GM12878 (cell line): Measurements from ENCODE around the gene NPM3. TPM values are rescaled to one million over a fixed set of nuclear protein-coding genes. Genes with fewer than 3 reads are reported as not detected.

ENCODE experiments used
- ATAC-seq: fragments of 200-7000 bp; cut with Tn5 transposase; 3 replicates; pipeline ENCODE4 v1.9.1; 2020; ENCODE audit warnings: mild to moderate bottlenecking, moderate library complexity
- BruUV-seq: library from RNA; stranded (reverse); fragments of 400-500 nt; replicated peaks from 2 replicates; lab custom pipeline; 2021; lab: Mats Ljungman, UMichigan
- CTCF ChIA-PET: fragments of 300-600 bp; sonication (Branson Sonifier 250); formaldehyde crosslinking; extraction: SDS; loops from one replicate; lab custom pipeline; 2021; ENCODE audit warnings: inconsistent platforms; lab: Yijun Ruan, JAX
- POLR2A ChIA-PET: fragments of 350-600 bp; formaldehyde crosslinking; extraction: SDS; loops from one replicate; lab custom pipeline; 2021; ENCODE audit warnings: inconsistent platforms; lab: Charles Lee
- RAD21 ChIA-PET: fragments of 300-600 bp; sonication (Branson Sonifier 250); formaldehyde crosslinking; loops from one replicate; lab custom pipeline; 2023; ENCODE audit warnings: antibody characterized with exemption; ENCODE audit not compliant: unreplicated experiment; lab: Charles Lee
- SMC1A ChIA-PET: fragments of 300-600 bp; sonication (Branson Sonifier 250); formaldehyde crosslinking; loops from one replicate; lab custom pipeline; 2023; ENCODE audit not compliant: unreplicated experiment, uncharacterized antibody; lab: Charles Lee
- DNase-seq: peaks from one replicate; pipeline ENCODE4 v3.0.0-alpha.2; 2011; ENCODE audit warnings: low read depth, low spot score
- FAIRE-seq: peaks from 3 replicates; lab custom pipeline; 2011; peaks lifted over from hg19 to GRCh38; lab: Jason Lieb, UNC
- H2AFZ ChIP-seq: 2 replicates; pipeline ENCODE4 v1.6.0; 2011; ENCODE audit warnings: low read depth, low read length, control low read depth; ENCODE audit not compliant: control insufficient read depth
- H3K27ac ChIP-seq: 2 replicates; pipeline ENCODE4 v1.5.1; 2011; ENCODE audit warnings: control low read depth; ENCODE audit not compliant: control insufficient read depth, insufficient read depth
- H3K27me3 ChIP-seq, 2 experiments: replicated peaks in 1 of 2; 2 replicates each; pipeline versions ENCODE4 v1.6.0 to v1.6.1; 2011; ENCODE audit warnings: low read length in 1 of 2; ENCODE audit not compliant: control insufficient read depth in 2 of 2, insufficient read depth in 2 of 2
- H3K36me3 ChIP-seq, 2 experiments: 2 replicates each; pipeline ENCODE4 v1.5.1; 2011; ENCODE audit warnings: low read length in 1 of 2; ENCODE audit not compliant: control insufficient read depth in 2 of 2, insufficient read depth in 2 of 2
- H3K4me1 ChIP-seq: 2 replicates; pipeline ENCODE4 v1.6.1; 2011; ENCODE audit warnings: mild to moderate bottlenecking, low read length, moderate library complexity, mixed read lengths; ENCODE audit not compliant: control insufficient read depth, insufficient read depth
- H3K4me2 ChIP-seq: 2 replicates; pipeline ENCODE4 v1.6.0; 2011; ENCODE audit warnings: control low read depth; ENCODE audit not compliant: control insufficient read depth, insufficient read depth
- H3K4me3 ChIP-seq: fragments of 200-600 bp; sonication (generic); 2 replicates; pipeline ENCODE4 v1.5.1; 2016
- H3K79me2 ChIP-seq: 2 replicates; pipeline ENCODE4 v1.6.0; 2011; ENCODE audit warnings: low read length; ENCODE audit not compliant: control insufficient read depth, insufficient read depth
- H3K9ac ChIP-seq: 2 replicates; pipeline ENCODE4 v1.8.0; 2011; ENCODE audit warnings: low read length, control low read depth, mixed read lengths; ENCODE audit not compliant: control insufficient read depth, insufficient read depth
- H3K9me3 ChIP-seq: replicated peaks from 3 replicates; pipeline ENCODE4 v1.5.1; 2011; ENCODE audit warnings: mild to moderate bottlenecking, low read length; ENCODE audit not compliant: control insufficient read depth, insufficient read depth
- H4K20me1 ChIP-seq: 2 replicates; pipeline ENCODE4 v1.6.0; 2011; ENCODE audit not compliant: control insufficient read depth, insufficient read depth
- CEBPB ChIP-seq, 2 experiments: fragments of 150-350 bp in 1 of 2; IDR thresholded peaks; 2 replicates each; pipeline ENCODE4 v1.6.1; 2012 to 2014; ENCODE audit warnings: low read depth in 2 of 2, low read length in 2 of 2, borderline replicate concordance in 1 of 2, inconsistent platforms in 1 of 2
- CHD4 ChIP-seq: fragments of 200-600 bp; sonication (generic); IDR thresholded peaks from 2 replicates; pipeline ENCODE4 v1.6.1; 2016; ENCODE audit warnings: mild to moderate bottlenecking
- CREB1 ChIP-seq: IDR thresholded peaks from 2 replicates; pipeline ENCODE4 v1.6.1; 2012; ENCODE audit warnings: low read depth, mild to moderate bottlenecking, inconsistent platforms
- ETV6 ChIP-seq, 2 experiments: fragments of 450-650 bp in 1 of 2; IDR thresholded peaks in 1 of 2; conservative IDR thresholded peaks in 1 of 2; 2 replicates each; pipeline ENCODE4 v1.6.1; 2014; ENCODE audit warnings: antibody characterized with exemption in 1 of 2, borderline replicate concordance in 1 of 2, low read depth in 1 of 2, mild to moderate bottlenecking in 1 of 2, moderate library complexity in 1 of 2
- GATAD2B ChIP-seq: fragments of 450-650 bp; conservative IDR thresholded peaks from 2 replicates; pipeline ENCODE4 v1.6.1; 2017; ENCODE audit warnings: low read depth, mild to moderate bottlenecking, moderate library complexity
- MXI1 ChIP-seq: fragments of 150-350 bp; IDR thresholded peaks from 2 replicates; pipeline ENCODE4 v1.6.1; 2011; ENCODE audit warnings: low read depth, mild to moderate bottlenecking, inconsistent platforms, low read length, improper control_type of control experiment
- RFX5 ChIP-seq: IDR thresholded peaks from 2 replicates; pipeline ENCODE4 v1.6.1; 2011; ENCODE audit warnings: low read depth, low read length, improper control_type of control experiment
- TCF12 ChIP-seq: IDR thresholded peaks from 2 replicates; pipeline ENCODE4 v1.6.1; 2011; ENCODE audit warnings: low read depth, mild to moderate bottlenecking, low read length
- ZNF384 ChIP-seq: IDR thresholded peaks from 2 replicates; pipeline ENCODE4 v1.6.1; 2012; ENCODE audit warnings: low read depth, mild to moderate bottlenecking, low read length, improper control_type of control experiment, borderline replicate concordance
- WGBS: methylation state at CpG from one replicate; pipeline ENCODE4 v1.1.6; 2016; ENCODE audit warnings: low lambda C conversion rate; ENCODE audit not compliant: insufficient replicate concordance, insufficient coverage; ENCODE audit errors: missing lambda C conversion rate; 5-methylcytosine and 5-hydroxymethylcytosine counted together
- in situ Hi-C: fragments of 300-500 bp; cut with MboI; formaldehyde crosslinking; loops from 9 replicates; pipeline ENCODE4 v1.14.3; 2018; ENCODE audit warnings: mixed read lengths
- intact Hi-C: fragments of 100-400 bp; cut with micrococcal nuclease; formaldehyde crosslinking; loops from one replicate; pipeline ENCODE4 v1.14.2; 2022; ENCODE audit not compliant: unreplicated experiment
- polyA plus RNA-seq, 11 experiments: library from polyadenylated mRNA; depleted of rRNA in 4 of 11; unstranded in 6 of 11; stranded (reverse) in 5 of 11; fragments of >200 nt; fragmentation: Nextera tagmentation in 4 of 11; fragmentation: Illumina TruSeq in 1 of 11; extraction: Ambion mirVana in 4 of 11; extraction: Trizol in 1 of 11; gene quantifications; 1 replicate in 1 of 11; 2 replicates in 10 of 11; pipeline versions ENCODE4 v1.2.1 to v1.2.3, GENCODE V29; 2011 to 2016; ENCODE audit warnings: inconsistent platforms in 2 of 11, missing spikeins in 2 of 11, low read depth in 1 of 11
- total RNA-seq, 4 experiments: library from RNA; depleted of rRNA in 3 of 4; stranded (reverse); fragments of >200 nt in 3 of 4; fragmentation: Illumina TruSeq in 1 of 4; extraction: Trizol in 1 of 4; gene quantifications; 2 replicates each; pipeline versions ENCODE4 v1.2.1 to v1.2.3, GENCODE V29; 2013 to 2021
- TF ChIP-seq, protein P1 (sequence below): IDR thresholded peaks from 2 replicates; pipeline ENCODE4 v1.6.1; 2012; ENCODE audit warnings: low read depth, low read length, improper control_type of control experiment

Gene NPM3
- total and polyA plus RNA-seq, 10 of the 15 experiments (the other 5 are each of a cell fraction or from before 2014, with no cell fraction given) = 13.0 to 171 (median 93.3) TPM

GRCh38 chr10:101826852-101827434 is 43.7 kb upstream of the NPM3 start:
- no peak overlapping the region for H3K27ac ChIP-seq
- no peak overlapping the region for H3K4me3 ChIP-seq
- no peak for FAIRE-seq
- ATAC-seq = no peak
- H3K4me1 ChIP-seq = peaks cover 19% of the 10 kb centered on the region
- ChIA-PET SMC1A (interaction anchor here (2.2 kb wide), 1 partner anchor 8 kb away, joined by 13 read pairs; the partner anchor contains the start of gene OGA), POLR2A (interaction anchor here (1.2 to 4.5 kb wide), 2 partner anchors 8 to 226 kb away, joined by 3 to 33 read pairs; partner anchors contain the start of gene OGA), RAD21 (no interaction called here), CTCF (interaction anchor here (0.7 kb wide), 1 partner anchor 246 kb away, joined by 4 read pairs; no protein-coding TSS in a partner anchor)
- in situ Hi-C loops = no loop called here
- H3K27me3 ChIP-seq = no peaks in the 10 kb centered on the region
- intact Hi-C loops = no loop called here
- H4K20me1 ChIP-seq = no peaks in the 10 kb centered on the region
- WGBS = 50% methylated on average over 5 of the region's 5 CpGs
- TF ChIP-seq CEBPB (IDR thresholded peaks at IDR 0.05; ENCODE audit: borderline replicate concordance in 1 of 2, low read depth in 2 of 2, low read length in 2 of 2) = no peak
- TF ChIP-seq, protein P1, sequence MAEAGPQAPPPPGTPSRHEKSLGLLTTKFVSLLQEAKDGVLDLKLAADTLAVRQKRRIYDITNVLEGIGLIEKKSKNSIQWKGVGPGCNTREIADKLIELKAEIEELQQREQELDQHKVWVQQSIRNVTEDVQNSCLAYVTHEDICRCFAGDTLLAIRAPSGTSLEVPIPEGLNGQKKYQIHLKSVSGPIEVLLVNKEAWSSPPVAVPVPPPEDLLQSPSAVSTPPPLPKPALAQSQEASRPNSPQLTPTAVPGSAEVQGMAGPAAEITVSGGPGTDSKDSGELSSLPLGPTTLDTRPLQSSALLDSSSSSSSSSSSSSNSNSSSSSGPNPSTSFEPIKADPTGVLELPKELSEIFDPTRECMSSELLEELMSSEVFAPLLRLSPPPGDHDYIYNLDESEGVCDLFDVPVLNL = no peak
- TF ChIP-seq CHD4 = no peak
- TF ChIP-seq GATAD2B = no peak
- TF ChIP-seq ZNF384 = no peak
- no peak for TF ChIP-seq TCF12
- no peak for TF ChIP-seq MXI1
- TF ChIP-seq ETV6 (conservative IDR thresholded peaks at IDR 0.05 in 1 of 2, IDR thresholded peaks at IDR 0.05 in 1 of 2; ENCODE audit: borderline replicate concordance in 1 of 2, low read depth in 1 of 2) = no peak
- TF ChIP-seq CREB1 = no peak
- TF ChIP-seq RFX5 = no peak
- TF ChIP-seq, all 136 proteins: peak for 0
- no peaks in the 10 kb centered on the region for H3K9me3 ChIP-seq
- BruUV-seq = no TSS peak
- no peaks in the 10 kb centered on the region for H3K79me2 ChIP-seq
- H2AFZ ChIP-seq = no peak overlapping the region
- no peak overlapping the region for H3K4me2 ChIP-seq
- H3K36me3 ChIP-seq = peaks cover 0 to 4% of the 10 kb centered on the region in 2 experiments; a peak in 1 of 4 replicates
- no peak overlapping the region for H3K9ac ChIP-seq
- no peak for DNase-seq
